ENCODE data around the gene SPATS2. TPM values are rescaled to one million over a fixed set of nuclear protein-coding genes. Genes with fewer than 3 reads are reported as not detected.

Gene SPATS2
- total RNA-seq, 6 experiments from 2014 or later, result 33.4 to 64.4 (median 50.9) TPM

GRCh38 chr12:49446571-49446970, 79.3 kb downstream of the SPATS2 start:
- Mint-ChIP-seq H3K27me3 (ENCODE audit: insufficient read depth) (no peaks in the 10 kb centered on the region), H3K36me3 (ENCODE audit: low read depth) (peaks cover 21% of the 10 kb centered on the region; the same call in 1 of the 2 replicates), H3K9me3 (no peaks in the 10 kb centered on the region), H3K27ac (no peak overlapping the region), H3K4me1 (ENCODE audit: low read depth) (peaks cover 10% of the 10 kb centered on the region), H3K4me3 (no peak overlapping the region)
- no peak for DNase-seq
- no peak for TF ChIP-seq CTCF (IDR thresholded peaks at IDR 0.05)

- Mint-ChIP-seq H3K27me3 (ENCODE audit: insufficient read depth) (no peaks in the 10 kb centered on the region), H3K4me3 (no peak overlapping the region), H3K27ac (no peak overlapping the region), H3K4me1 (ENCODE audit: low read depth) (peaks cover under 1% of the 10 kb centered on the region; the same call in 1 of the 2 replicates), H3K36me3 (ENCODE audit: low read depth) (peaks cover 13% of the 10 kb centered on the region; the same call in 1 of the 2 replicates), H3K9me3 (no peaks in the 10 kb centered on the region)
- no peak for DNase-seq
- no peak for TF ChIP-seq CTCF (IDR thresholded peaks at IDR 0.05)
Observed at GRCh38 chr12:49448858-49449257, 81.6 kb downstream of the SPATS2 start.

- no peak for DNase-seq
- Mint-ChIP-seq H3K27me3 (ENCODE audit: insufficient read depth) (no peaks in the 10 kb centered on the region), H3K36me3 (ENCODE audit: low read depth) (peaks cover 8% of the 10 kb centered on the region; the same call in 1 of the 2 replicates), H3K9me3 (no peaks in the 10 kb centered on the region), H3K4me3 (no peak overlapping the region), H3K27ac (peak overlapping the region; percentile 8; the same call in 1 of the 2 replicates), H3K4me1 (ENCODE audit: low read depth) (peaks cover 12% of the 10 kb centered on the region; the same call in 1 of the 2 replicates)
- no peak for TF ChIP-seq CTCF (IDR thresholded peaks at IDR 0.05)
Observed at GRCh38 chr12:49451468-49452259, 84.4 kb downstream of the SPATS2 start.

- H3K27ac Mint-ChIP-seq, result no peak overlapping the region
- no peaks in the 10 kb centered on the region; the same call in 1 of the 2 replicates for H3K27me3 Mint-ChIP-seq (ENCODE audit: insufficient read depth)
- H3K4me3 Mint-ChIP-seq, result no peak overlapping the region
- peaks cover 12% of the 10 kb centered on the region; the same call in 1 of the 2 replicates for H3K4me1 Mint-ChIP-seq (ENCODE audit: low read depth)
- no peaks in the 10 kb centered on the region; the same call in 1 of the 2 replicates for H3K36me3 Mint-ChIP-seq (ENCODE audit: low read depth)
- no peak for TF ChIP-seq CTCF (IDR thresholded peaks at IDR 0.05)
- no peak for DNase-seq
- H3K9me3 Mint-ChIP-seq, result no peaks in the 10 kb centered on the region
Observed at GRCh38 chr12:49455501-49455900, 88.2 kb downstream of the SPATS2 start.

GRCh38 chr12:49456131-49456679, 88.9 kb downstream of the SPATS2 start:
- no peak for DNase-seq
- Mint-ChIP-seq H3K4me3 (no peak overlapping the region), H3K9me3 (no peaks in the 10 kb centered on the region), H3K27me3 (ENCODE audit: insufficient read depth) (no peaks in the 10 kb centered on the region; the same call in 1 of the 2 replicates), H3K4me1 (ENCODE audit: low read depth) (peaks cover 12% of the 10 kb centered on the region; the same call in 1 of the 2 replicates), H3K27ac (no peak overlapping the region), H3K36me3 (ENCODE audit: low read depth) (no peaks in the 10 kb centered on the region; the same call in 1 of the 2 replicates)
- TF ChIP-seq CTCF (IDR thresholded peaks at IDR 0.05), result no peak
